HepG2 (cell line): ENCODE data around the gene CD33. TPM values are rescaled to one million over a fixed set of nuclear protein-coding genes. Genes with fewer than 3 reads are reported as not detected.

Experiments
- ATAC-seq: fragments of 200-7000 bp; cut with Tn5 transposase; 3 replicates; pipeline ENCODE4 v1.9.1; 2020; ENCODE audit warnings: mild to moderate bottlenecking, moderate library complexity
- BruUV-seq: library from RNA; stranded (reverse); fragments of 400-500 nt; replicated peaks from 2 replicates; lab custom pipeline; 2021; lab: Mats Ljungman, UMichigan
- CTCF ChIA-PET: fragments of 300-600 bp; formaldehyde crosslinking; extraction: SDS; loops from one replicate; lab custom pipeline; 2021; ENCODE audit warnings: low total read pairs, inconsistent platforms, low intra/inter-chr PET ratio; lab: Yijun Ruan, JAX
- POLR2A ChIA-PET: fragments of 350-600 bp; sonication (Branson Sonifier 250); formaldehyde crosslinking; loops from one replicate; lab custom pipeline; 2020; ENCODE audit warnings: antibody characterized with exemption, inconsistent platforms; lab: Yijun Ruan, JAX
- DNase-seq: peaks from one replicate; pipeline ENCODE4 v3.0.0-alpha.2; 2015; ENCODE audit warnings: low spot score
- FAIRE-seq: peaks from 3 replicates; lab custom pipeline; 2011; peaks lifted over from hg19 to GRCh38; lab: Jason Lieb, UNC
- H2AFZ ChIP-seq: one replicate; pipeline ENCODE4 v1.6.1; 2011; ENCODE audit warnings: low read length, inconsistent platforms
- H3K27ac ChIP-seq: fragments of 300-600 bp; 3 replicates; pipeline ENCODE4 v1.8.0; 2011; ENCODE audit warnings: mixed run types, mild to moderate bottlenecking, mixed read lengths, low read length, inconsistent platforms; ENCODE audit not compliant: insufficient read depth; ENCODE audit errors: extremely low read length
- H3K27me3 ChIP-seq, 2 experiments: fragments of 200-600 bp in 1 of 2; 2 replicates in 1 of 2; 3 replicates in 1 of 2; pipeline versions ENCODE4 v1.6.0 to v1.8.0; 2011; ENCODE audit warnings: low read length in 2 of 2, mild to moderate bottlenecking in 2 of 2, moderate library complexity in 2 of 2, inconsistent platforms in 1 of 2; ENCODE audit not compliant: insufficient read depth in 2 of 2, control insufficient read depth in 1 of 2
- H3K36me3 ChIP-seq, 2 experiments: fragments of 200-600 bp in 1 of 2; replicated peaks in 1 of 2; 2 replicates in 1 of 2; 3 replicates in 1 of 2; pipeline versions ENCODE4 v1.5.1 to v1.8.0; 2011; ENCODE audit warnings: low read length in 2 of 2, inconsistent platforms in 1 of 2; ENCODE audit not compliant: insufficient read depth in 2 of 2, control insufficient read depth in 1 of 2
- H3K4me1 ChIP-seq: 2 replicates; pipeline ENCODE4 v1.5.1; 2012; ENCODE audit warnings: low read length, inconsistent platforms; ENCODE audit not compliant: insufficient read depth
- H3K4me2 ChIP-seq: 2 replicates; pipeline ENCODE4 v1.6.0; 2011; ENCODE audit warnings: low read depth, low read length, inconsistent platforms
- H3K4me3 ChIP-seq, 3 experiments: fragments of 200-600 bp in 1 of 3; sonication (generic), shearing (Covaris generic) in 1 of 3; replicated peaks in 1 of 3; 2 replicates each; pipeline ENCODE4 v1.5.1; 2011 to 2016; ENCODE audit warnings: low read length in 3 of 3, inconsistent platforms in 2 of 3, low read depth in 2 of 3, mild to moderate bottlenecking in 2 of 3, control low read depth in 1 of 3, mixed read lengths in 1 of 3; ENCODE audit not compliant: insufficient read depth in 1 of 3
- H3K79me2 ChIP-seq: one replicate; pipeline ENCODE4 v1.6.1; 2011; ENCODE audit warnings: low read length, inconsistent platforms; ENCODE audit not compliant: insufficient read depth
- H3K9ac ChIP-seq: 2 replicates; pipeline ENCODE4 v1.6.0; 2011; ENCODE audit warnings: mild to moderate bottlenecking, low read depth, low read length, inconsistent platforms; ENCODE audit not compliant: insufficient read depth
- H3K9me3 ChIP-seq: 2 replicates; pipeline ENCODE4 v1.5.1; 2012; ENCODE audit warnings: mild to moderate bottlenecking, low read length
- H4K20me1 ChIP-seq: 2 replicates; pipeline ENCODE4 v1.6.0; 2011; ENCODE audit warnings: inconsistent platforms, mild to moderate bottlenecking, low read length, moderate library complexity; ENCODE audit not compliant: insufficient read depth
- HOXA7 ChIP-seq: sonication (generic); formaldehyde crosslinking; IDR thresholded peaks from 2 replicates; pipeline ENCODE4 v1.8.1; 2022; ENCODE audit warnings: mild to moderate bottlenecking, missing genetic modification reagents, moderate library complexity
- JUND ChIP-seq: sonication (generic); formaldehyde crosslinking; IDR thresholded peaks from 2 replicates; pipeline ENCODE4 v1.8.0; 2022; ENCODE audit warnings: mild to moderate bottlenecking, missing genetic modification reagents
- KLF12 ChIP-seq: sonication (generic); formaldehyde crosslinking; IDR thresholded peaks from 2 replicates; pipeline ENCODE4 v1.4.0; 2020; ENCODE audit warnings: missing genetic modification reagents, borderline replicate concordance
- TGIF2 ChIP-seq: IDR thresholded peaks from 2 replicates; pipeline ENCODE4 v1.6.1; 2016; ENCODE audit warnings: control low read depth, missing compliant biosample characterization
- ZBTB10 ChIP-seq: sonication (generic); formaldehyde crosslinking; IDR thresholded peaks from 2 replicates; pipeline ENCODE4 v1.4.0; 2020; ENCODE audit warnings: missing genetic modification reagents, borderline replicate concordance
- ZBTB4 ChIP-seq: sonication (generic); formaldehyde crosslinking; IDR thresholded peaks from 2 replicates; pipeline ENCODE4 v1.4.0; 2020; ENCODE audit warnings: missing genetic modification reagents, mild to moderate bottlenecking, borderline replicate concordance
- ZNF274 ChIP-seq: sonication (generic); formaldehyde crosslinking; IDR thresholded peaks from 2 replicates; pipeline ENCODE4 v1.5.1; 2020; ENCODE audit warnings: mild to moderate bottlenecking, missing genetic modification reagents
- ZNF329 ChIP-seq: sonication (generic); formaldehyde crosslinking; IDR thresholded peaks from 2 replicates; pipeline ENCODE4 v1.9.0; 2021; ENCODE audit warnings: low read depth, mild to moderate bottlenecking, missing genetic modification reagents
- ZNF567 ChIP-seq: sonication (generic); formaldehyde crosslinking; IDR thresholded peaks from 2 replicates; pipeline ENCODE4 v1.8.1; 2023; ENCODE audit warnings: mild to moderate bottlenecking, missing genetic modification reagents, borderline replicate concordance
- ZNF614 ChIP-seq: IDR thresholded peaks from 2 replicates; pipeline ENCODE4 v1.6.1; 2018; ENCODE audit warnings: missing biosample characterization, missing genetic modification reagents, inconsistent platforms, borderline replicate concordance
- ZNF775 ChIP-seq: sonication (generic); formaldehyde crosslinking; IDR thresholded peaks from 2 replicates; pipeline ENCODE4 v1.4.0; 2020; ENCODE audit warnings: missing genetic modification reagents, mild to moderate bottlenecking, moderate library complexity, borderline replicate concordance
- WGBS: methylation state at CpG from one replicate; pipeline ENCODE4 v1.1.6; 2017; ENCODE audit warnings: low lambda C conversion rate; 5-methylcytosine and 5-hydroxymethylcytosine counted together
- in situ Hi-C: cut with HindIII; loops from 2 replicates; pipeline ENCODE4 v1.10.0; 2017; ENCODE audit warnings: low pct_unique_long_range_greater_than_20kb; ENCODE audit not compliant: extremely low pct_ligation_motif_present
- intact Hi-C: fragments of 100-400 bp; cut with micrococcal nuclease; formaldehyde crosslinking; loops from one replicate; pipeline ENCODE4 v1.10.0; 2022; ENCODE audit not compliant: unreplicated experiment
- polyA plus RNA-seq, 8 experiments: library from polyadenylated mRNA; depleted of rRNA in 3 of 8; stranded (reverse) in 7 of 8; unstranded in 1 of 8; fragments of >200 nt; fragmentation: Illumina TruSeq in 4 of 8; extraction: Trizol in 4 of 8; gene quantifications; 2 replicates each; pipeline versions ENCODE4 v1.2.1 to v1.2.3, GENCODE V29; 2011 to 2016; ENCODE audit warnings: low read depth in 4 of 8, missing spikeins in 1 of 8, mixed read lengths in 1 of 8; ENCODE audit not compliant: insufficient read depth in 1 of 8
- total RNA-seq, 5 experiments: library from RNA; depleted of rRNA; stranded (reverse); fragments of >200 nt; fragmentation: Illumina TruSeq; extraction: Trizol; gene quantifications; 2 replicates each; pipeline ENCODE4 v1.2.3, GENCODE V29; 2016; ENCODE audit warnings: low read depth in 1 of 5

CD33 gene
- total and polyA plus RNA-seq, 2 of the 13 experiments (the other 11 are each of a cell fraction or from before 2014, with no cell fraction given): 0.29 TPM; not detected in 1

- DNase-seq (no peak), ATAC-seq (no peak), FAIRE-seq (no peak)
- in situ Hi-C loops (no loop called here), intact Hi-C loops (no loop called here)
- Histone ChIP-seq H3K9me3 (no peaks in the 10 kb centered on the region), H3K27ac (no peak overlapping the region), H3K4me2 (no peak overlapping the region), H3K9ac (no peak overlapping the region), H2AFZ (no peak overlapping the region), H3K36me3 (no peaks in the 10 kb centered on the region), H3K4me1 (no peaks in the 10 kb centered on the region), H3K79me2 (no peaks in the 10 kb centered on the region), H3K4me3 (no peak overlapping the region), H3K27me3 (peaks cover 0 to 2% of the 10 kb centered on the region in 2 experiments; a peak in 1 of 5 replicates), H4K20me1 (no peaks in the 10 kb centered on the region)
- CTCF ChIA-PET: no interaction called here
- no peak for TF ChIP-seq ZNF329 (CRISPR knock-in tag)
- TF ChIP-seq ZNF775 (CRISPR knock-in tag): no peak
- no peak for TF ChIP-seq JUND (CRISPR knock-in tag)
- TF ChIP-seq ZNF614 (CRISPR knock-in tag): no peak
- TF ChIP-seq ZBTB10 (CRISPR knock-in tag): no peak
- POLR2A ChIA-PET: no interaction called here
- BruUV-seq: no TSS peak
- WGBS: 2% methylated on average over 2 of the region's 2 CpGs
These were observed 2.4 kb downstream of the CD33 start for GRCh38 chr19:51227326-51227725.

GRCh38 chr19:51227966-51228365, 3.1 kb downstream of the CD33 start:
- Histone ChIP-seq H3K27me3 (peaks cover 0 to 2% of the 10 kb centered on the region in 2 experiments; a peak in 1 of 5 replicates), H3K4me1 (no peaks in the 10 kb centered on the region), H4K20me1 (no peaks in the 10 kb centered on the region), H3K4me3 (no peak overlapping the region), H3K9me3 (no peaks in the 10 kb centered on the region), H3K79me2 (no peaks in the 10 kb centered on the region), H2AFZ (no peak overlapping the region), H3K36me3 (no peaks in the 10 kb centered on the region), H3K27ac (no peak overlapping the region), H3K4me2 (no peak overlapping the region), H3K9ac (no peak overlapping the region)
- FAIRE-seq (no peak), DNase-seq (no peak), ATAC-seq (no peak)
- no TSS peak for BruUV-seq
- CTCF ChIA-PET: no interaction called here
- intact Hi-C loops: no loop called here
- 1% methylated on average over 2 of the region's 2 CpGs for whole genome bisulfite sequencing
- POLR2A ChIA-PET: no interaction called here
- in situ Hi-C loops: no loop called here
- TF ChIP-seq KLF12 (CRISPR knock-in tag): no peak
- TF ChIP-seq ZNF567 (CRISPR knock-in tag): no peak
- TF ChIP-seq TGIF2 (CRISPR knock-in tag): no peak
- TF ChIP-seq HOXA7 (CRISPR knock-in tag): no peak
- TF ChIP-seq ZNF274 (CRISPR knock-in tag): no peak
- no peak for TF ChIP-seq ZBTB4 (CRISPR knock-in tag)
